ENCODE data around the gene MTA2.
"Not testable (repeated sequence)": the region's sequence is repeated elsewhere in the genome, so short reads cannot be mapped to it uniquely, and the experiment has no call there.

MTA2 gene

DNA sequence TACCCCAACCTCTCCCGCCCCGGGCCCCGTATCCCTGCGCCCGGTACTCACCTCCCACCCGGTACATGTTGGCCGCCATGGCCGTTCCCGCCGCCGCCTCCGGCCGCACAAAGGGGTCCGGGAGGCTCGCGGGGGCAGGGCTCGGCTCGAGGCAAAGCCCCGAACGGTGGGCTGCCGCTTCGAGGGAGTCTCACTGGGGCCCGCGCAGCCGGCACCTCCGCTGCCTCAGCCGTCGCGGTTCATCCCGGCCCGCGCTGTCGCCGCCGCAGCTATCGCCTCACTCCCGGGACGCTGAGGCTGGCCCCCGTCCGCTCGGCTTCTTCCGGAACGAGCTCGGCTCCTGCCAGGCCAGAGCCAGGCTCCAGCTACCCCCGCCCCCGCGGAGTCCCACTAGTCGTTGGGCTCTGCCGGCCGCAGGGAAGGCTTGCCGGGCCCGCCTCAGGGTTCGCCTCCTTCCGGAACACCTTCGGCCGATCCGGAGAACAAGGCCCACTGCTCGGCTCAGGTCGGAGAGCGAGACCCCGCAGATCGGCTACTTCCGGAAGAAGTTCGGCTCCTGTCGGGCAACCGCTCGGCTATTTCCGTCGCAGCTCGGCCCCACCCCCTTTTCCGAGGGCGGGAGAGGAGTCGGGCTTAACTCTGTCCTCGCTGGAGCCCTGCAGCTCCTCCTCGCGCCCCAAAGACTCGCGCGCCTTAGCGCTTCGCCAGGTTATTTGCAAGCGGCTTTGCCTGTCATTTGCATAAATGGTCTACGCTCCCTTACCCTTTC lies at the start of gene MTA2:
TSS of gene MTA2 (minus strand) at position 494 of the 769 bp plus-strand sequence. CDS start at position 79, 415 bp downstream.
- TF ChIP-seq, protein P1, sequence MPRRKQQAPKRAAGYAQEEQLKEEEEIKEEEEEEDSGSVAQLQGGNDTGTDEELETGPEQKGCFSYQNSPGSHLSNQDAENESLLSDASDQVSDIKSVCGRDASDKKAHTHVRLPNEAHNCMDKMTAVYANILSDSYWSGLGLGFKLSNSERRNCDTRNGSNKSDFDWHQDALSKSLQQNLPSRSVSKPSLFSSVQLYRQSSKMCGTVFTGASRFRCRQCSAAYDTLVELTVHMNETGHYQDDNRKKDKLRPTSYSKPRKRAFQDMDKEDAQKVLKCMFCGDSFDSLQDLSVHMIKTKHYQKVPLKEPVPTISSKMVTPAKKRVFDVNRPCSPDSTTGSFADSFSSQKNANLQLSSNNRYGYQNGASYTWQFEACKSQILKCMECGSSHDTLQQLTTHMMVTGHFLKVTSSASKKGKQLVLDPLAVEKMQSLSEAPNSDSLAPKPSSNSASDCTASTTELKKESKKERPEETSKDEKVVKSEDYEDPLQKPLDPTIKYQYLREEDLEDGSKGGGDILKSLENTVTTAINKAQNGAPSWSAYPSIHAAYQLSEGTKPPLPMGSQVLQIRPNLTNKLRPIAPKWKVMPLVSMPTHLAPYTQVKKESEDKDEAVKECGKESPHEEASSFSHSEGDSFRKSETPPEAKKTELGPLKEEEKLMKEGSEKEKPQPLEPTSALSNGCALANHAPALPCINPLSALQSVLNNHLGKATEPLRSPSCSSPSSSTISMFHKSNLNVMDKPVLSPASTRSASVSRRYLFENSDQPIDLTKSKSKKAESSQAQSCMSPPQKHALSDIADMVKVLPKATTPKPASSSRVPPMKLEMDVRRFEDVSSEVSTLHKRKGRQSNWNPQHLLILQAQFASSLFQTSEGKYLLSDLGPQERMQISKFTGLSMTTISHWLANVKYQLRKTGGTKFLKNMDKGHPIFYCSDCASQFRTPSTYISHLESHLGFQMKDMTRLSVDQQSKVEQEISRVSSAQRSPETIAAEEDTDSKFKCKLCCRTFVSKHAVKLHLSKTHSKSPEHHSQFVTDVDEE (CRISPR knock-in tag; IDR thresholded peaks at IDR 0.05): no peak
- TF ChIP-seq TOX (CRISPR knock-in tag; IDR thresholded peaks at IDR 0.05; ENCODE audit: borderline replicate concordance): no peak
- TF ChIP-seq GLIS3 (CRISPR knock-in tag; IDR thresholded peaks at IDR 0.05): 0 out of 2 replicates have a peak, but pooled peaks have one; percentile 33
- peak; percentile 92 for ATAC-seq

DNA sequence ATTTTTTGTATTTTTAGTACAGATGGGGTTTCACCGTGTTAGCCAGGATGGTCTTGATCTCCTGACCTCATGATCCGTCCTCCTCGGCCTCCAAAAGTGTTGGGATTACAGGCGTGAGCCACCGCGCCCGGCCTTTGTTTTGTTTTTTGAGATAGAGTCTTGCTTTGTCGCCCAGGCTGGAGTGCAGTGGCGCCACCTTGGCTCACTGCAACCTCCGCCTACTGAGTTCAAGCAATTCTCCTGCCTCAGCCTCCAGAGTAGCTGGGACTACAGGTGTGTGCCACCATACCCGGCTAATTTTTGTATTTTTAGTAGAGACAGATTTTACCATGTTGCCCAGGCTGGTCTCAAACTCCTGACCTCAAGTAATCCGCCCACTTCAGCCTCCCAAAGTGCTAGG lies 48.6 kb upstream of the MTA2 start:
- ATAC-seq: not testable (repeated sequence)

DNA sequence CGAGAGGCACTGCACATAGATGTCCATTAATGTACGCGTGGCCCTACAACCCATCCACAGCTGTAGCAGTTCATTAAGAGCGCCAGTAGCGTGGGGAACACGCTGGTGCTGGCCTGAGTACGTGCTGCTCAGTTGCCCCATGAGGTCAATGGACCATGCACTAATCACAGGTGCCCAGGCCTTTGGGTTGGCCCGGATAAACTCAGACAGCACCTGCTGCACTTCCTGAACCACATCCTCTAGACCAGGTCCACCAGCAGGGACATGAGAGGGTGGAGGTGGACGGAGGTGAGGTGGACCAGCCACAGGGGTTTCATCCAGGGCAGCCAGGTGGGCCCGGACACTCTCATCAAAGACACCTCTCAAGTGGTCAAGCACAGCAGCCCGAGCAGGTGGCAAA lies 47.8 kb upstream of the MTA2 start:
- no peak for ATAC-seq
- TF ChIP-seq TOX (CRISPR knock-in tag; IDR thresholded peaks at IDR 0.05; ENCODE audit: borderline replicate concordance): no peak

DNA sequence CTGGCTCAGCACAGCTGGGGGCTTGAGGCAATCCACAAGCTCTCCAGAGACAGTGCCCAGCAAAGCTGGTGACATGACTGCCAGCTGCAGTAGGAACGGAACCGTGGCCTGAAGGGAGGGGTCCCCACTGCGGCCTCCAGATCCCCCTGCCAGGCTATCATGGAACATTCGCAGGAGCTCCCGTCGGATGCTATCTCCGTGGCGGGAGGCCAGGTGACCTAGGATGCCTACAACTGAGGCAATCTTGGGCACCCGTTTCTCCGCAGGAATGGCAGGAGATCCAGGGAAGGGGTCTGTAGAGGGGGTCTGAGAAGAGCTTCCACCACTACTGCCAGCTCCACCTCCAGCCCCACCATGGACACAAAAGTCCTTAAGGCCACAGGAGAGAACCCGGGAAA lies 47.3 kb upstream of the MTA2 start:
- no peak for ATAC-seq
- TF ChIP-seq ISL1 (CRISPR knock-in tag; IDR thresholded peaks at IDR 0.05) (no peak), RARB (CRISPR knock-in tag; IDR thresholded peaks at IDR 0.05) (no peak), ZNF565 (CRISPR knock-in tag; conservative IDR thresholded peaks at IDR 0.05; ENCODE audit: low read depth) (no peak), BACH2 (CRISPR knock-in tag; IDR thresholded peaks at IDR 0.05; ENCODE audit: borderline replicate concordance) (no peak), TCF4 (CRISPR knock-in tag; IDR thresholded peaks at IDR 0.05; ENCODE audit: borderline replicate concordance) (no peak), GLIS3 (CRISPR knock-in tag; IDR thresholded peaks at IDR 0.05) (no peak), CSDC2 (CRISPR knock-in tag; IDR thresholded peaks at IDR 0.05) (no peak), ZNF70 (CRISPR knock-in tag; IDR thresholded peaks at IDR 0.05) (no peak), ZNF8 (CRISPR knock-in tag; IDR thresholded peaks at IDR 0.05) (no peak), ARNTL (CRISPR knock-in tag; IDR thresholded peaks at IDR 0.05; ENCODE audit: borderline replicate concordance, low read depth) (no peak), ZFP3 (CRISPR knock-in tag; IDR thresholded peaks at IDR 0.05) (no peak), SNAI2 (CRISPR knock-in tag; IDR thresholded peaks at IDR 0.05) (no peak), ESRRG (CRISPR knock-in tag; IDR thresholded peaks at IDR 0.05) (no peak), ZFP30 (CRISPR knock-in tag; IDR thresholded peaks at IDR 0.05) (no peak), ZC3H10 (CRISPR knock-in tag; IDR thresholded peaks at IDR 0.05) (no peak)
- TF ChIP-seq, protein P2, sequence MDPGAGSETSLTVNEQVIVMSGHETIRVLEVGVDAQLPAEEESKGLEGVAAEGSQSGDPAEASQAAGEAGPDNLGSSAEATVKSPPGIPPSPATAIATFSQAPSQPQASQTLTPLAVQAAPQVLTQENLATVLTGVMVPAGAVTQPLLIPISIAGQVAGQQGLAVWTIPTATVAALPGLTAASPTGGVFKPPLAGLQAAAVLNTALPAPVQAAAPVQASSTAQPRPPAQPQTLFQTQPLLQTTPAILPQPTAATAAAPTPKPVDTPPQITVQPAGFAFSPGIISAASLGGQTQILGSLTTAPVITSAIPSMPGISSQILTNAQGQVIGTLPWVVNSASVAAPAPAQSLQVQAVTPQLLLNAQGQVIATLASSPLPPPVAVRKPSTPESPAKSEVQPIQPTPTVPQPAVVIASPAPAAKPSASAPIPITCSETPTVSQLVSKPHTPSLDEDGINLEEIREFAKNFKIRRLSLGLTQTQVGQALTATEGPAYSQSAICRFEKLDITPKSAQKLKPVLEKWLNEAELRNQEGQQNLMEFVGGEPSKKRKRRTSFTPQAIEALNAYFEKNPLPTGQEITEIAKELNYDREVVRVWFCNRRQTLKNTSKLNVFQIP (CRISPR knock-in tag; IDR thresholded peaks at IDR 0.05; ENCODE audit: borderline replicate concordance, low read depth): no peak
- TF ChIP-seq, protein P3, sequence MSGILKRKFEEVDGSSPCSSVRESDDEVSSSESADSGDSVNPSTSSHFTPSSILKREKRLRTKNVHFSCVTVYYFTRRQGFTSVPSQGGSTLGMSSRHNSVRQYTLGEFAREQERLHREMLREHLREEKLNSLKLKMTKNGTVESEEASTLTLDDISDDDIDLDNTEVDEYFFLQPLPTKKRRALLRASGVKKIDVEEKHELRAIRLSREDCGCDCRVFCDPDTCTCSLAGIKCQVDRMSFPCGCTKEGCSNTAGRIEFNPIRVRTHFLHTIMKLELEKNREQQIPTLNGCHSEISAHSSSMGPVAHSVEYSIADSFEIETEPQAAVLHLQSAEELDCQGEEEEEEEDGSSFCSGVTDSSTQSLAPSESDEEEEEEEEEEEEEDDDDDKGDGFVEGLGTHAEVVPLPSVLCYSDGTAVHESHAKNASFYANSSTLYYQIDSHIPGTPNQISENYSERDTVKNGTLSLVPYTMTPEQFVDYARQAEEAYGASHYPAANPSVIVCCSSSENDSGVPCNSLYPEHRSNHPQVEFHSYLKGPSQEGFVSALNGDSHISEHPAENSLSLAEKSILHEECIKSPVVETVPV (CRISPR knock-in tag; IDR thresholded peaks at IDR 0.05): no peak
- TF ChIP-seq, protein P4, sequence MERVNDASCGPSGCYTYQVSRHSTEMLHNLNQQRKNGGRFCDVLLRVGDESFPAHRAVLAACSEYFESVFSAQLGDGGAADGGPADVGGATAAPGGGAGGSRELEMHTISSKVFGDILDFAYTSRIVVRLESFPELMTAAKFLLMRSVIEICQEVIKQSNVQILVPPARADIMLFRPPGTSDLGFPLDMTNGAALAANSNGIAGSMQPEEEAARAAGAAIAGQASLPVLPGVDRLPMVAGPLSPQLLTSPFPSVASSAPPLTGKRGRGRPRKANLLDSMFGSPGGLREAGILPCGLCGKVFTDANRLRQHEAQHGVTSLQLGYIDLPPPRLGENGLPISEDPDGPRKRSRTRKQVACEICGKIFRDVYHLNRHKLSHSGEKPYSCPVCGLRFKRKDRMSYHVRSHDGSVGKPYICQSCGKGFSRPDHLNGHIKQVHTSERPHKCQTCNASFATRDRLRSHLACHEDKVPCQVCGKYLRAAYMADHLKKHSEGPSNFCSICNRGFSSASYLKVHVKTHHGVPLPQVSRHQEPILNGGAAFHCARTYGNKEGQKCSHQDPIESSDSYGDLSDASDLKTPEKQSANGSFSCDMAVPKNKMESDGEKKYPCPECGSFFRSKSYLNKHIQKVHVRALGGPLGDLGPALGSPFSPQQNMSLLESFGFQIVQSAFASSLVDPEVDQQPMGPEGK (CRISPR knock-in tag; IDR thresholded peaks at IDR 0.05; ENCODE audit: borderline replicate concordance): no peak
- TF ChIP-seq, protein P5, sequence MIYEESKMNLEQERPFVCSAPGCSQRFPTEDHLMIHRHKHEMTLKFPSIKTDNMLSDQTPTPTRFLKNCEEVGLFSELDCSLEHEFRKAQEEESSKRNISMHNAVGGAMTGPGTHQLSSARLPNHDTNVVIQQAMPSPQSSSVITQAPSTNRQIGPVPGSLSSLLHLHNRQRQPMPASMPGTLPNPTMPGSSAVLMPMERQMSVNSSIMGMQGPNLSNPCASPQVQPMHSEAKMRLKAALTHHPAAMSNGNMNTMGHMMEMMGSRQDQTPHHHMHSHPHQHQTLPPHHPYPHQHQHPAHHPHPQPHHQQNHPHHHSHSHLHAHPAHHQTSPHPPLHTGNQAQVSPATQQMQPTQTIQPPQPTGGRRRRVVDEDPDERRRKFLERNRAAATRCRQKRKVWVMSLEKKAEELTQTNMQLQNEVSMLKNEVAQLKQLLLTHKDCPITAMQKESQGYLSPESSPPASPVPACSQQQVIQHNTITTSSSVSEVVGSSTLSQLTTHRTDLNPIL (CRISPR knock-in tag; IDR thresholded peaks at IDR 0.05; ENCODE audit: low read depth): no peak

All from SK-N-SH treated with all-trans-retinoic acid at 6 μM for 48 hours (cell line).